ENCODE data around the gene GARS1.

The GARS1 gene

DNA sequence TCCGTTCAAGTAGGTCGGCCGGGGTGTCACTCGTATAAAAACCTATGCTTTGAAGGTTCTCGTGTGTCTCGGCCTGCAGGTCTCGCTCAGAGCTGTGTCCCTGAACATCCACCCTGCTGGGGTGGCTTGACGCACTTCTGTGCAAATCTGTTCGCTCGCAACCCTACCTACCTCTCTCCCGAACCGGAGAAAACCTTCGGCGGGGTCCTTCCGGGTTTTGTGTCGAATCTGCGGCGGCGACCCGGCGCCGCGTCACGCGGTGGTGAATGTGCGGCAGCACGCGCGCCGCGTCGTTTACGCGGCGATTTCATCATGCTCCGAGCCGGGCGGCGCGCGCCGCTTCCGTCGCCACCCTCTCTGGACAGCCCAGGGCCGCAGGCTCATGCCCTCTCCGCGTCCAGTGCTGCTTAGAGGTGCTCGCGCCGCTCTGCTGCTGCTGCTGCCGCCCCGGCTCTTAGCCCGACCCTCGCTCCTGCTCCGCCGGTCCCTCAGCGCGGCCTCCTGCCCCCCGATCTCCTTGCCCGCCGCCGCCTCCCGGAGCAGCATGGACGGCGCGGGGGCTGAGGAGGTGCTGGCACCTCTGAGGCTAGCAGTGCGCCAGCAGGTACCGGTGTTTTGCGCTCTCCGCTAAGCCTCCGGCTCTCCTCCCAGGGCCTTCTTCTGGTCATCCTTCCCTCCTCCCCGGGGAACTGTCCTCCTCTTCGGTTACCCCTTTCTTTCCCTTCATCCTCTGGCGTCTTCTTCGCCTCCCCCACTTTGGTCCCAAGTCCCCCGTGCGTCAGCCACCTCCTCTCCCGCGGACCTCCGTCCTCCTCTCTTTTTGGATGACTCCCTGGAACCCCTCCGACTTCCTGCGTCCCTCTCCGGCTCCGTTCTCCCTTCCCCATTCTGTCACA lies at the start of gene GARS1:
Gene GARS1 (plus strand): TSS at position 339 of the 896 bp plus-strand sequence. CDS start 44 bp downstream, at position 383.
- TF ChIP-seq GATA3 (IDR thresholded peaks at IDR 0.05; ENCODE audit: low read depth, low read length) (no peak), GATA2 (IDR thresholded peaks at IDR 0.05; ENCODE audit: low read depth, low read length) (peak; percentile 32; the same call in 1 of the 2 replicates)

DNA sequence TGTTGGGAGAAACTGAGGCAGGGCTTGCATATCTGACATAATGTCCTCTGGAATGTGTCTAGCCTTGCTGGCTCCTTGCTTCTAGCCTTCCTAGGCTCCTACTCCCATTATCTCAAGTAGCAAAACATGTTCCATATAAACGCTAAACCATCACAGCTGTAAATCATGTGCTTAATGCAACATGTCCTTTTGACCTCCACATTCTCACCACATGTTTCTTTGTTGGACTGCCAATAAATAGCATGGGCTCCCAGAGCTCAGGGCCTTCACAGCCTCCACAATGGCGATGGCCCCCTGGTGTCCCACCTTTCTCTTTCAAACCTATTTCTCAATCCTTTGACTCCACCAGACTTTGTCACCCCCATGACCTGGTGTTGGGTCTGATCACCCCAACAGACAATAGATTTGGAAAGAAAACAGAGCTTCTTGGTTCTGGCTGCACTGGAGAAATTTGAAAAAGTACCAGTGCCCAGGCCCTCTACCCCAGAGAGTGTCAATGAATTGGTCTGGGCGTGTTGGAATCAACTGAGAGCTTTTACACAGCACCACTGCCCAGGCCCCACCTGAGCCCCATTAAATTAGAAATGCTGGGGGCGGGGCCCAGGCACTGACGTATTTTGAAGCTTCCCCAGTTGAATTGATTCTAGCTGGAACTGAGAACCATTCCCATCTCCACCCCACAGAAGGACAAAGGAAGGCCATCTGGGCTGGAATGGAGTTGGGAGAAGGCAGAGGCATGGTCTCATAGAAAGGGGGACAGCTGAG lies 48.7 kb upstream of the GARS1 start:
- TF ChIP-seq GATA3 (IDR thresholded peaks at IDR 0.05; ENCODE audit: low read depth, low read length) (no peak), GATA2 (IDR thresholded peaks at IDR 0.05; ENCODE audit: low read depth, low read length) (no peak)

GRCh38 chr7:30546596-30546995 lies 48.1 kb upstream of the GARS1 start:
- TF ChIP-seq GATA3 (IDR thresholded peaks at IDR 0.05; ENCODE audit: low read depth, low read length) (no peak), GATA2 (IDR thresholded peaks at IDR 0.05; ENCODE audit: low read depth, low read length) (no peak)

GRCh38 chr7:30548845-30549244 lies 45.8 kb upstream of the GARS1 start:
- TF ChIP-seq GATA2 (IDR thresholded peaks at IDR 0.05; ENCODE audit: low read depth, low read length) (no peak), GATA3 (IDR thresholded peaks at IDR 0.05; ENCODE audit: low read depth, low read length) (no peak)

DNA sequence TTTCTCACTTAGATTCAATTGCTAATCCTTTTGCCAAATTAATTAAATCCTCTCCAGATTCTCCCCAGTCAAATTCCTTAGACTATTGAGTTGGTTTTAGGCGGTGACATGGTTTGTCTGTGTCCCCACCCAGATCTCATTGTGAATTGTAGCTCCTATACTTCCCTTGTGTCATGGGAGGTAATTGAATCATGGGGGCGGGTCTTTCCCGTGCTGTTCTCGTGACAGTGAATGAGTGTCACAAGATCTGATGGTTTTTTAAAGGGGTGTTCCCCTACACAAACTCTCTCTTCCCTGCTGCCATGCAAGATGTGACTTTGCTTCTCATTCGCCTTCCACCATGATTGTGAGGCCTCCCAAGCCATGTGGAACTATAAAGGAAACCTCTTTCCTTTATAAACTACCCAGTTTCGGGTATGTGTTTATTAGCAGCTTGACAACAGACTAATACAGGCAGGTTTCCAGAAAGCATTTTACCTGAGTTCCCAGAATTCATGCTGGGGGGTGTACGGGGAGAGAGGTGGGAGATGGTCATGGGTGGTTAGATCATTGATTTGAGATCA lies 44.7 kb upstream of the GARS1 start:
- no peak for TF ChIP-seq GATA2 (IDR thresholded peaks at IDR 0.05; ENCODE audit: low read depth, low read length)

GRCh38 chr7:30552330-30552729 lies 42.3 kb upstream of the GARS1 start:
- TF ChIP-seq GATA2 (IDR thresholded peaks at IDR 0.05; ENCODE audit: low read depth, low read length) (no peak), GATA3 (IDR thresholded peaks at IDR 0.05; ENCODE audit: low read depth, low read length) (no peak)

DNA sequence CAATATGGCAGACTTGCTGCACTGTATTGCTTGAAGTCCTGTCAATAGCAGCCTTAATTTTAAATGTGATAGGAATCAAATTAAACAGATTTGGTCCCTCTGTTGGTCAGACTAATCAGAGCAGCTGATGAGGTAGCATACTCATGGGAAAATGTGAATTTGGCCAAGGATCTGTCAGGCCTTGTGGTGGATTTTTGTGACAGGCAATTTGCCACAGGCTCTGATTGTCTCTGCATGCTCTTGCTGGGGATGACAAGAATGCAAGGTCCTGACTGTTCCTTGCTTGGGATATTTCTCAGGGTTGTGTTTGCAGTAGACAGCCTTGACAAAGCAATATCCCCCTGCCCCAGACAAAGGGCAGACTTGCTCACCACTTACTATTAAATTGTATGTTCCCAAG lies 41.5 kb upstream of the GARS1 start:
- TF ChIP-seq GATA3 (IDR thresholded peaks at IDR 0.05; ENCODE audit: low read depth, low read length) (no peak), GATA2 (IDR thresholded peaks at IDR 0.05; ENCODE audit: low read depth, low read length) (no peak)

GRCh38 chr7:30553546-30553945 lies 41.1 kb upstream of the GARS1 start:
- TF ChIP-seq GATA3 (IDR thresholded peaks at IDR 0.05; ENCODE audit: low read depth, low read length), result no peak
- no peak for TF ChIP-seq GATA2 (IDR thresholded peaks at IDR 0.05; ENCODE audit: low read depth, low read length)

DNA sequence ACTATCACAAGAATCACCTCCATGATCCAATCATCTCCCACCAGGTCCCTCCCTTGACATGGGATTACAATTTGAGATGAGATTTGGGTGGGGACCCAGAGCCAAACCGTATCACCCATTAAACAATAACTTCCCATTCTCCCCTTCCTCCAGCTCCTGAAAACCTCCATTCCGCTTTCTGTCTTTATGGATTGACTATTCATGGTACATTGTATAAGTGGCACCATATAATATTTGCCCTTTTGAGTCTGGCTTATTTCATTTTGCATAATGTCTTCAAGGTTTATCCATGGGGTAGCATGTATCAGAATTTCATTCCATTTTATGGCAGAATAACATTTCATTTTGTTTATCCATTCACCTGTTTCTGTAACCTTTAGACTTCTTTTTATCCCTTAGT lies 39.2 kb upstream of the GARS1 start:
- TF ChIP-seq GATA3 (IDR thresholded peaks at IDR 0.05; ENCODE audit: low read depth, low read length), result no peak
- no peak for TF ChIP-seq GATA2 (IDR thresholded peaks at IDR 0.05; ENCODE audit: low read depth, low read length)

GRCh38 chr7:30556840-30557239 lies 37.8 kb upstream of the GARS1 start:
- TF ChIP-seq GATA3 (IDR thresholded peaks at IDR 0.05; ENCODE audit: low read depth, low read length), result no peak
- TF ChIP-seq GATA2 (IDR thresholded peaks at IDR 0.05; ENCODE audit: low read depth, low read length), result no peak

GRCh38 chr7:30557245-30557644 lies 37.4 kb upstream of the GARS1 start:
- no peak for TF ChIP-seq GATA2 (IDR thresholded peaks at IDR 0.05; ENCODE audit: low read depth, low read length)
- TF ChIP-seq GATA3 (IDR thresholded peaks at IDR 0.05; ENCODE audit: low read depth, low read length), result no peak

GRCh38 chr7:30559611-30560010 lies 35.1 kb upstream of the GARS1 start:
- no peak for TF ChIP-seq GATA2 (IDR thresholded peaks at IDR 0.05; ENCODE audit: low read depth, low read length)
- TF ChIP-seq GATA3 (IDR thresholded peaks at IDR 0.05; ENCODE audit: low read depth, low read length), result no peak

GRCh38 chr7:30561389-30561788 lies 33.3 kb upstream of the GARS1 start:
- TF ChIP-seq GATA3 (IDR thresholded peaks at IDR 0.05; ENCODE audit: low read depth, low read length), result no peak
- no peak for TF ChIP-seq GATA2 (IDR thresholded peaks at IDR 0.05; ENCODE audit: low read depth, low read length)

GRCh38 chr7:30562498-30562897 lies 32.2 kb upstream of the GARS1 start:
- TF ChIP-seq GATA3 (IDR thresholded peaks at IDR 0.05; ENCODE audit: low read depth, low read length) (no peak), GATA2 (IDR thresholded peaks at IDR 0.05; ENCODE audit: low read depth, low read length) (no peak)

Data from SH-SY5Y (cell line).